GM18868 (cell line): Measurements from ENCODE around the gene OR2A1.
"Not testable (repeated sequence)": the region's sequence is repeated elsewhere in the genome, so short reads cannot be mapped to it uniquely, and the experiment has no call there.

Source experiments
- ATAC-seq: cut with Tn5 transposase; IDR thresholded peaks from one replicate; pipeline ENCODE4 v1.9.1; 2021; ENCODE audit warnings: mild to moderate bottlenecking, moderate library complexity; ENCODE audit not compliant: unreplicated experiment

The OR2A1 gene

GRCh38 chr7:144321677-144322206 is 9.5 kb downstream of the OR2A1 start:
- not testable (repeated sequence) for ATAC-seq

- ATAC-seq, result not testable (repeated sequence)
Measured at GRCh38 chr7:144323359-144323758, 11.1 kb downstream of the OR2A1 start.

DNA sequence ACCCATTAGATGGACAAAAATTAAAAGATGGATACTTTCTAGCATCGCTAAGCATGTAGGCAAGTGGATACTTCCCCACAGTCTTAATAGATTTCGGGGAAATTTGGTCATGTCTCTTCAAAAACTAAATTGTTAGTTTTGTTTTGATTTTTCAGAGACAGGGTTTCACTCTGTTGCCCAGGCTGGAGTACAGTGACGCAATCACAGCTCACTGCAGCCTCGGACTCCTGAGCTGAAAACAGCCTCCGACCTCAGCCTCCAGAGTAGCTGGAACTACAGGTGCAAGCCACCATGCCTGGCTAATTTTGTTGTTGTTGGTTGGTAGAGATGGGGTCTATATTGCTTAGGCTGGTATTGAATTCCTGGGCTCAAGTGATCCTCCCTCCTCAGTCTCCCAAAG is 13.6 kb downstream of the OR2A1 start:
- not testable (repeated sequence) for ATAC-seq

DNA sequence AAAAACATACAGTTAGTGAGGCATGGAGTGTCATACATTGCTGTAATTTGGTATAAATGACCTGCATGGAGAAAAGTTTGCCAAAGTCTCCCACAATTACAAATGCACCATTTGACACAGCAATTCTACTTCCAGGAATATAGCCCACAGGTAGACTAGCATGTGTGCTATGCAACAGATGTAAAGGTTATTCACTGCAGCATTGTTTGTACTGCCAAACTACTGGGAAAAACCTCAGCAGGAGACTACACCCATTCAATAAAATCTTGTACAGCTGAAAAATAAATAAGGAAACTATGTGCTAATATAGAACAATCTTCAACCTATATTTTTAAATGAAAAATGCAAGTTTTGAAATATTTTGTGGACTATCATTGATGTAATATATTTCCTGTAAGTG is 17.8 kb downstream of the OR2A1 start:
- ATAC-seq, result not testable (repeated sequence)

GRCh38 chr7:144331221-144331995 is 19.2 kb downstream of the OR2A1 start:
- peak; percentile 81 for ATAC-seq

GRCh38 chr7:144331996-144332288 is 19.7 kb downstream of the OR2A1 start:
- not testable (repeated sequence) for ATAC-seq

DNA sequence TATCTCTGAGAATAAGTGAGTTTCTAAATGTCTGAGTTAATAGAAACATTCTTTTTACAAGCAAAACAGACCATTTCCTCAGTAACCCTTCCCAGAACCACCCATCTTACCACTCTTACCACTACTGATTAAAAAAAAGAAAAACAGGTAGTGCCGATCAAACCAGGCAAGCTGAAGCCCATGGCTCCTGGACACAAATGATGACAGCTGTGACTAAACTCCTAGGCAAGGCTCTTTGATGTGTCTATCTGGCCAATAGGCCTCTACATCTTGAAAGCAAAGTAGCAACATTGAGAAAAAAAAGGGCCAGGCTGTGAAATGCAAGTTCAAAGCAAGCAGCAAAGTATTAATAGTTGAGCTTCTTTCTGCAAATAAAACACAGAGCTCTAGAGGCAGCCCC is 36.4 kb downstream of the OR2A1 start:
- peak; percentile 30 for ATAC-seq

- ATAC-seq, result not testable (repeated sequence)
Measured at GRCh38 chr7:144351667-144352066, 39.4 kb downstream of the OR2A1 start.

DNA sequence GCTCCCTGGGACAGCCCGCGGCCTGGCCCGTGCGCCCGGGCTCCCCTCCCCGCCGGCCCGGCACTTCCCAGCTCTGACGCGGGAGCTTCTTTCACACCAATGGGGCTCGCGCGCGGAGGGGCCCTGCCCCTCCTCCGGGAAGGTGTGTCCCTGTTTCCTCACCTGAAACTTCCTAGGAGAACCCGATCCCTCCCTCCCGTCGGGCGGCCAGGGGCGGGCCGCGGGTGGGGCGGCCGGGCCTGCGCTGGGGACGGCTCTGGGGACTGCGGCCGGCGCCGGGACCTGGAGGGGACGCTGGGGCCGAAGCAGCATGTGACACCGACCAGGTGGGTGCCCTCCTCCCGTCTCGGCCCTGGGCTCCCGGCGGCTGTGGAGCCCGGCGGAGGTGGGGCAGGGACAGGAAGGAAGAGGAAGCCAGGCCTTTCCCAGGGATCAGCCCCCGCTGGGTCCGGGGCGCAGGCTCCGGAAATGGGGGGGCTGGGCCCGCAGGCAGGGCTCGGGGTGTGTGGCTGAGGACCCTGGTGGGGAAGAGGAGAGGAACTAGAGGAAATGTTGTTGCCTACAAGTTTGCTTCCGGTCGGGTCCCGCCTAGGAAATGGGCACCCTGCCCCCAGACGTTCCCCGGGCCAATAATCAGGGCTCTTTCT is 43.1 kb downstream of the OR2A1 start, which contains the start of gene ARHGEF5:
Gene ARHGEF5, plus strand, starts transcription at position 227 of the 647 bp plus-strand sequence. CDS start 7,268 bp downstream, outside the sequence.
- peak; percentile 66 for ATAC-seq

GRCh38 chr7:144356185-144356584 is 44.0 kb downstream of the OR2A1 start:
- ATAC-seq, result not testable (repeated sequence)

DNA sequence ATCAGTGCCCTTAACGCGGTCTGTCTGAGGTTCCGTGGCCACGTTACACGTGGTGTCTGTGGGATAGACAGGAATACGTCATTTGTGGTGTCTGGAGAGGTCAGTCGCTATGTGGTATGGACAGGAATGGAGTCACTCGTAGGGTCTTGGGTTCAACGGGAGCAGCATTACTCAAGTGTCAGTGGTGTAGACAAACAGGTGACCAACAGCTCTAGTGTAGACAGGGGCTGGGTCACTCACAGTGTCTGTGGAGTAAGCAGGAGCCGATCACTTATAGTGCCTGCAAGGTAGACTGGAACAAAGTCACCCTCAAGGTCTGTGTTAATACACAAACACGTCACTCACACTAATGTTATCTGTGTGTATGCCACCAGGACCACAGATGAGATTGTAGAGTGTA is 44.6 kb downstream of the OR2A1 start:
- ATAC-seq, result not testable (repeated sequence)

GRCh38 chr7:144362061-144362460 is 49.8 kb downstream of the OR2A1 start:
- not testable (repeated sequence) for ATAC-seq

GRCh38 chr7:144365523-144365922 is 53.3 kb downstream of the OR2A1 start:
- not testable (repeated sequence) for ATAC-seq

- not testable (repeated sequence) for ATAC-seq
Measured at GRCh38 chr7:144367250-144367649, 55.0 kb downstream of the OR2A1 start.

GRCh38 chr7:144369221-144369620 is 57.0 kb downstream of the OR2A1 start:
- peak; percentile 52 for ATAC-seq
